GM19035 (cell line): ENCODE data around the gene GPAT2.
"Not testable (repeated sequence)": the region's sequence is repeated elsewhere in the genome, so short reads cannot be mapped to it uniquely, and the experiment has no call there.

Source experiments
- ATAC-seq: cut with Tn5 transposase; IDR thresholded peaks from one replicate; pipeline ENCODE4 v1.9.1; 2021; ENCODE audit not compliant: unreplicated experiment

The GPAT2 gene

GRCh38 chr2:96024336-96025193, 10.2 kb downstream of the GPAT2 start:
- ATAC-seq = no peak

DNA sequence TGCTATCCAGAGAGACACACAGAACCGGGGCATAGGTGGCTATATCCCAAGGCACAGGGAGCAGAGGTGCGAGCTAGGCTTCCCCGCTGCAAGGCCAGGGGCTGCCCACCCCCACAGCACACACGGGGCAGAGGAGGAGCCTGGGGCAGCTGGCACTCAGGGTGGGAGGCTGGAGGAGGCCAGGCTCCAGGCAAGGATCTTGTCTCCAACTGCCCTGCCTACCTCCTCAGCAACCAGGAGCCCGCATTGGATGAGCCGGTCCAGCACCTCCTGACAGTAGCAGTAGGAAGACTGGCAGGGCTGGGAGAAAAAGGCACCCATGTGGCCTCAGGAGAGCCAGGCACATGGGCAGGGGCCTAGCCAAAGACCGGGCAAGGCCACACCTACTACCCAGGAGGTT, 11.0 kb downstream of the GPAT2 start:
- ATAC-seq = not testable (repeated sequence)

DNA sequence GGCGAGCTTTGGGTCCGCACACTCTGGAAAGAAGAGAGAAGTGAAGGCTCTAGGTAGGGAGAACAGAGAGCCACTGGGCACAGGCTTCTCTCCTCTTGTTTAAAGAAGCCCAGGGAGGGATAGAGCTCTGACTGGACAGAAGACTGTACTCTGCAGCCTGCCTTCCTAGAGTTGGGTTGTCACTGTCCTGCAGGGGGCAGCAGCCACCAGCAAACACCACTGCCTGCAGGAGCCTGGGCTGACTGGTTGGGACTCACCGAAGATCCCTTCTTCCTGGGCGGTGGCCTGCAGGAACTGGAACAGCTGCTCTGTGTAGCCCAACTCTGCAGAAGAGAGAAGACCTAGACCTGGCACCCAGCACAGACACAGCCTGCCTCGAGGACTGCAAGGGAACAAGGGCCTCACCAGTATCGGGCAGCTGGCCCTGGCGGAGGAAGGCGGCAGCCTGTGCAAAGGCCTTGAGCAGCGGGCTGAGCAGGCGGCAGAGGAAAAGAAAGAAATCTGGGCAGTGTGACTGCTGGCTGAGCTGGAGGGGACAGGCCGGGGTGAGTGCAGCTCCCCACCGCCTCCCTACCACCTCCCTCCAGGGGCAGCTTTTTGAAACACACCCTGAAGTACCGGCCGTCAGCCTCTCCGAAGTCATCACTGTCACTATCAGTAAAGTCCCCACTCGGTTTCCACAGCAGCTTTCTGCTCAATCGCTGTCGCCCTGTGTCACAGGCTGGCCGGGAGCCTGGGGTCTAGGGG, 11.8 kb downstream of the GPAT2 start:
- ATAC-seq = peak; percentile 73

GRCh38 chr2:96022126-96022525, 12.6 kb downstream of the GPAT2 start:
- not testable (repeated sequence) for ATAC-seq

DNA sequence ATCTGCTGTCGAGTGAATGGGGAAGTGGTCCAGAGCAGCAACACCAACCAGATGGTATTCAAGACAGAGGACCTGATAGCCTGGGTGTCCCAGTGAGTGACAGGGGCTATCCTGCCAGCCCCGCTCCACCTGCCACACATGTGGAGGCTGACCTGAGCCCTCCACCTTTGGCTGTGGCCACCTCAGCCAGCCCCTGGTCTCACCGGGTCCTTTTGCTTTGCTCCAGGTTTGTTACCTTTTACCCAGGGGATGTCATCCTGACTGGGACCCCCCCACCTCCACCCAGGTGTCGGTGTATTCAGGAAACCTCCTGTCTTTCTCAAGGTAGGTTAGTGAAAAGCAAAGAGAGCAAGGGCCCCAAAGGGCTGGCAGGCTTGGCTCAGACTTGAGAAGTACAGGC, 13.6 kb downstream of the GPAT2 start:
- ATAC-seq = not testable (repeated sequence)

DNA sequence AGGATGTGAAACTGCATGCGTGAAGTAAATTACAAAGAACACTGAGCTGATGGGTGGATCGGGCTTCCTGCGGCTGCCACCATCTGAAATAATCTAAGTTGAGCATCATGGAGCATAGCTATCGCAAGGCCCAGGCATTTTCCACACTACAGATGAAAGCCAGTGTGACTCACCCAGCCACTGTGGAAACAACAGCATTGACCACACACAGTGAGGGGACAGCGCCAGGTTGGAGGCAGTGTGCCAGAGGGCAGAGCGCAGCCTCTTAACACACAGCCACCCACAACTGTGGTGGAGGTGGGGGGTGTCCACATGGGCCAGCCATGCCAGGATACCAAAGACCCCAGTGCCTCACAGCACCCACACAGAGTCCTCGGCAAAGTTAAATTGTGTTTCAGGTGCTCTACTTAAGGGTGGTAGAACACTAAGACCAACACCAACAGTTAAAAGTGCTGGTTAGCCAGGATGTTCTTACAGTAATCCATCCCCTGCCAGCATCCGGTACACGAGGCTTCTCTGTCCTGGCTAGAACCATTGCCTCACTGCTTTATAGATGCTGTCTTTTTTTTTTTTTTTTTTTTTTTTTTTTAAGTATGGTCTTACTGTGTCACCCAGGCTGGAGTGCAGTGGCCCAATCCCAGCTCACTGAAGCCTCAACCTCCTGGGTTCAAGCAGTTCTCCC, 14.7 kb downstream of the GPAT2 start:
- not testable (repeated sequence) for ATAC-seq

- ATAC-seq = not testable (repeated sequence)
Observed at GRCh38 chr2:96016321-96016720, 18.4 kb downstream of the GPAT2 start.

DNA sequence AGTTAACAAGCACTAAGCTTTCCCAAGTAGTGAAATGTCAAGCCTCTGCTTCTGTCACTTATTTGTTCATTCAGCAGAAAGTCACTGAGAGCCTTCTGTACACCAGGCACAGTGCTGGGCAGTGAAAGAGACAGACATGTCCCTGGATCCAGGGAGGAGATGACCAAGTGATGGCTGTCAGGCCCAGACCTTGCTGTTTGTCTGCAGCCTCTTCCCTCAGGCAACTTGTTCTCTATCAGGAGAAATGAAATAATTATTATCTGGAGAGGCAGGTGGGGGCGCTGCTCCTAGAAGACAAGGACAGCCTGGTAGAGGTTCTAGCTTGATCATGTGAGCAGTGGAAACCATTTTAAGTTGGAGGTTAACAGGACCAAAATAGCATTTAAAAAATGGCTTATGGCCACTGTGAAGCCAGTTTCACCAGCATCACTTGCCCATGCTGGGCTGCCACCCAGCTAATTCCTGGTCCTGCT, 21.9 kb downstream of the GPAT2 start:
- not testable (repeated sequence) for ATAC-seq

DNA sequence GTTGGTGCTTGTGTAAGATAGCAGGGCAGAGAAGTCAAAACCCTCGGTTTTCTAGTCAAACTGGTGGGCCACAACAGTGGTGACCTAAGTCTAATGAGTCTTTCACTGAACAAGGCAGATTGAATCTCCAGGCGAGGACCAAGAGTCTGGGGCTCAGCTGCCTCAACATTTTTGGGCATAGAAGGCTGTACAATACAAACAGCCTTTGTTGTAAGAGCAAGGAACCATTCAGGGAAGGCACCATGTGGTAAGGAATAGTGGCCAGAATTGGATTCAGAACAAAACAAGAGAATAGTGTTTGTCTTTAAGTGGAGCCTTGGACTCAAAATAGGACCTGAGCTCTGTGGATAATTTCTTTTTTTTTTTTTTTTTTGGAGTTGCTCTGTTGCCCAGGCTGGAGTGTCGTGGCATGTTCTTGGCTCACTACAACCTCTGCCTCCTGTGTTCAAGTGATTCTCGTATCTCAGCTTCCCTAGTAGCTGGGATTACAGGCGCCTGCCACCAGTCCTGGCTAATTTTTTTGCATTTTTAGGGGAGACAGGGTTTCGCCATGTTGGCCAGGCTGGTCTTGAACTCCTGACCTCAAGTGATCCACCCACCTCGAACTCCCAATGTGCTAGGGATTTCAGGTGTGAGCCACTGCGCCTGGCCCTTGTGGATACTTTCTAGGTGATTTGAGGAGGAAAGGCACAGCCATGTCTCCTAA, 22.5 kb downstream of the GPAT2 start:
- ATAC-seq = not testable (repeated sequence)

DNA sequence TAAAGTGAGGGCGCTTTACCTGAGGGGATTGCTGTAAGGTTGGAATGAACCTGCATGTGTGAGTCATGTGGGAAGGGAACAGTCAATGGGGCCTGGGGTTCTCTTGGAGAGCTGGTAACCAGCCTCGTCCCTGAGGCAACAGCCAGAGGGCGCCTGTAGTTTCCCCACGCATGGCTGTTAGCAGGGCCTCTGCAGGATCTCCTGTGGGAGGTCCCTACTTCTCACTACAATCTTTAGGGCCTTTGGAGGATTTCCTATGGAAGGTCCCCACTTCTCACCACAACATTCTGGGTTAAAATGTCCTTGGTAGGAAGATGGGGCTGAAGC, 23.6 kb downstream of the GPAT2 start:
- not testable (repeated sequence) for ATAC-seq

- peak; percentile 98 for ATAC-seq
Observed at GRCh38 chr2:96010320-96011128, 24.2 kb downstream of the GPAT2 start.

- ATAC-seq = peak; percentile 4
Observed at GRCh38 chr2:96009833-96010232, 24.9 kb downstream of the GPAT2 start.

- ATAC-seq = not testable (repeated sequence)
Observed at GRCh38 chr2:96008051-96008450, 26.7 kb downstream of the GPAT2 start.

DNA sequence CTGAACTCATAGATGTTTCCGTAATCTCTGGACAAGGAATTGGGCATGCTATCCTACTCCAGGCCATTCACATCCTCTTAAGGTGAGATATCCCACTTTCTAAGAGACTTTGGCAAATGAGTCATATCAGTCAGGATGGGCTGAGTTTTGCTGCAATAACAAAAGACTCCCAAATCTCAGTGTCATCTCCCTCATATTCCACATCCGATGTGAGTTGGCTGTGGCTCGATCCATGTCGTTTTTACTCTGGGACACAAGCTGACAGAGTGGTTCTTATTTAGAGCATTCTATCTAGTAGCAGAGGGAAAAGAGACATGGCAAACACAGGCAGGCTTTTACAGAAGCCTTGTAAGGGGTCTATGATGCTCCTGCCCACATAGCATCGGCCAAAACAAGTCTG, 28.5 kb downstream of the GPAT2 start:
- ATAC-seq = not testable (repeated sequence)

DNA sequence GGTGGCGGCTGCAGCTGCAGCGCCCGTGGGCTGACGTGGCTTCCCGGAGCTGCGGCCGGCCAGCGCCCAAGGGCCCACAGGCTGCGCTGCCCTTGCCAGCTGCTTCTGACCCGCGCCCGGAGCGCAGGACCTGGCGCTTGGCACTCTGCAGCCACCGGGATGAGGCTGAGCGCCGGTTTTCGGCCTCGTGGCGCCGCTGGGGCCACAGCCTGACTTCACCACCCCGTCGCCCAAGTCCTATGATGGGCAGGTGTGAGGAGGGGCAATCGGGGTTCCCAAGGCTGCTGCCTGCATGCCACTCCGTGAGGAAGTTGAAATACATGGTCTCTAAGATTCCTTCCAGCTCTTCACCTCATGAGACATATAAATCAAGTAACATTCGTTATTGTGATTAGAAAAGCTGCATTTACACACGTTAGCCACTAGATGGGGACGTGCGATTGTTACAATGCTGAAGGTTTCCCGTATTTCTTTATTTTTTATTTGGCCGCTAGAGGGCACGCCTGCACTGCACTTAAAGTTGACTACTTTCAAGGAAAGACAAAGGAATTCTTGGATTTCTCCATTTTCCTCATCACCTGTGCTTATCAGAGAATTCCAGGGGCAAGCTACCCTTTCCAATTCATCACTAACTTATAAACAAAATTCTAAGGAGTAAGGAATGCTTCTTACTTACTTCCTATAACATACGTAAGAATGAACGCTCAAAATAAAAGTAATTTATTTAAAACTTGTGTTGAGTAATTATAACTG, 42.0 kb downstream of the GPAT2 start:
- peak; percentile 51 for ATAC-seq

GRCh38 chr2:95992102-95992501, 42.6 kb downstream of the GPAT2 start:
- peak; percentile 45 for ATAC-seq

GRCh38 chr2:95991351-95992094, 43.2 kb downstream of the GPAT2 start, which contains the start of gene ANKRD36C:
TSS of gene ANKRD36C (minus strand) at chr2:95991824. CDS start at chr2:95991708, 116 bp downstream.
- peak; percentile 95 for ATAC-seq

- ATAC-seq = not testable (repeated sequence)
Observed at GRCh38 chr2:95990884-95991283, 43.8 kb downstream of the GPAT2 start.
